WTC11 (cell line): ENCODE measurements around the gene FICD.

Experiments used
- CREM ChIP-seq: sonication (generic); formaldehyde crosslinking; IDR thresholded peaks from 2 replicates; pipeline ENCODE4 v1.8.1; 2022; ENCODE audit warnings: mild to moderate bottlenecking, missing genetic modification reagents, moderate library complexity
- ELF4 ChIP-seq: sonication (generic); formaldehyde crosslinking; IDR thresholded peaks from 2 replicates; pipeline ENCODE4 v1.8.1; 2022; ENCODE audit warnings: low read depth, mild to moderate bottlenecking, moderate library complexity, missing genetic modification reagents
- ETV6 ChIP-seq: sonication (generic); formaldehyde crosslinking; IDR thresholded peaks from 2 replicates; pipeline ENCODE4 v1.8.1; 2022; ENCODE audit warnings: mild to moderate bottlenecking, missing genetic modification reagents
- GABPB1 ChIP-seq: sonication (generic); formaldehyde crosslinking; IDR thresholded peaks from 2 replicates; pipeline ENCODE4 v1.8.1; 2023; ENCODE audit warnings: mild to moderate bottlenecking, missing genetic modification reagents
- GTF2I ChIP-seq: fragments of 250-450 bp; sonication (Bioruptor Pico); conservative IDR thresholded peaks from 2 replicates; pipeline ENCODE4 v1.4.0; 2021; ENCODE audit warnings: mild to moderate bottlenecking
- NR2C2 ChIP-seq: sonication (generic); formaldehyde crosslinking; IDR thresholded peaks from 2 replicates; pipeline ENCODE4 v1.8.0; 2022; ENCODE audit warnings: mild to moderate bottlenecking, missing genetic modification reagents
- TP53 ChIP-seq: sonication (generic); formaldehyde crosslinking; IDR thresholded peaks from 2 replicates; pipeline ENCODE4 v1.8.1; 2023; ENCODE audit warnings: mild to moderate bottlenecking, missing genetic modification reagents
- ZNF121 ChIP-seq: sonication (generic); formaldehyde crosslinking; IDR thresholded peaks from 2 replicates; pipeline ENCODE4 v1.8.0; 2023; ENCODE audit warnings: missing genetic modification reagents
- TF ChIP-seq, protein P1 (sequence below): fragments of 200-600 bp; IDR thresholded peaks from 2 replicates; pipeline ENCODE4 v1.8.0; 2022; ENCODE audit warnings: antibody characterized with exemption
- TF ChIP-seq, protein P2 (sequence below): sonication (generic); formaldehyde crosslinking; IDR thresholded peaks from 2 replicates; pipeline ENCODE4 v1.8.0; 2022; ENCODE audit warnings: mild to moderate bottlenecking, missing genetic modification reagents
- TF ChIP-seq, protein P3 (sequence below): sonication (generic); formaldehyde crosslinking; IDR thresholded peaks from 2 replicates; pipeline ENCODE4 v1.8.0; 2022; ENCODE audit warnings: mild to moderate bottlenecking, missing genetic modification reagents
- TF ChIP-seq, protein P4 (sequence below): sonication (generic); formaldehyde crosslinking; IDR thresholded peaks from 2 replicates; pipeline ENCODE4 v1.8.0; 2022; ENCODE audit warnings: mild to moderate bottlenecking, missing genetic modification reagents
- TF ChIP-seq, protein P5 (sequence below): sonication (generic); formaldehyde crosslinking; IDR thresholded peaks from 2 replicates; pipeline ENCODE4 v1.8.1; 2022; ENCODE audit warnings: mild to moderate bottlenecking, moderate library complexity, missing genetic modification reagents
- TF ChIP-seq, protein P6 (sequence below): sonication (generic); formaldehyde crosslinking; IDR thresholded peaks from 2 replicates; pipeline ENCODE4 v1.8.0; 2023; ENCODE audit warnings: missing genetic modification reagents, mild to moderate bottlenecking, borderline replicate concordance

DNA sequence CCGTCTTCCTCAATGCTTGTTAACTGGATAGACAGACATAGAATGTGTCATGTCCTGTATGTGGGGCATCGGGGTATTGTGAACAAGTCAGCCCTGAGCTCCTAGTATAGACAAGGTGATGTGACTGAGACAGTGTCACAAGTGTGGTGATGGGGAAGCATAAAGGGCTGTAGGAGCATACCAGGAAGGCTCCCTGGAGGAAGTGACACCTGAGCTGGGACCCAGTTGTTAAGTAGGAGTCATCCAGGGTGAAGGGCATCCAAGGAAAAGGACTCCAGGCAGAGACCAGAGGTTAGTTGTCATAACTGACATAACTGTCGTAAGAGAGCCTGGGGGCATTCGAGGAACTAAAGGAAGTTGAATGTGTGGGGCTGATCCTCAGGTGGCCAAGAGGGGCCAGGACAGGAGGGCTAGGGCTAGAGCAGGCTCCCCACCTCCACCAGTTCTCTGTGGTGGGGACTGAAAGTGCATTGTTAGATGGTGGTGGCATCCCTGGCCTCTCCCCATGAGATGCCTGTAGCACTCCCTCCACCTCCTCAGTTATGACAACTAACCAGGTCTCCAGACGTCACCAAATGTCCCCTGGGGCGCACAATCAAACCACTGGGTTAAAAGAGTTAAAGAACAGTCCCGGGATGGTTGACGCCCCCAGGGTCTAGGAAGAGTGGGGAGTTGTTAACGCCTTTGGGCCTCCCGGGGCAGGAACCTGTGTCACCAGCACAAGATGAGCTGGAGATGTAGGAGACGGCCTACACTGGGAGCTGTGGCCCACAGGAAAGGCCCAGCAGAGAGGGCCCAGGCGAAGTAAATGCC, 2.4 kb downstream of the FICD start:
- TF ChIP-seq CREM (CRISPR knock-in tag), result no peak
- TF ChIP-seq, protein P1, sequence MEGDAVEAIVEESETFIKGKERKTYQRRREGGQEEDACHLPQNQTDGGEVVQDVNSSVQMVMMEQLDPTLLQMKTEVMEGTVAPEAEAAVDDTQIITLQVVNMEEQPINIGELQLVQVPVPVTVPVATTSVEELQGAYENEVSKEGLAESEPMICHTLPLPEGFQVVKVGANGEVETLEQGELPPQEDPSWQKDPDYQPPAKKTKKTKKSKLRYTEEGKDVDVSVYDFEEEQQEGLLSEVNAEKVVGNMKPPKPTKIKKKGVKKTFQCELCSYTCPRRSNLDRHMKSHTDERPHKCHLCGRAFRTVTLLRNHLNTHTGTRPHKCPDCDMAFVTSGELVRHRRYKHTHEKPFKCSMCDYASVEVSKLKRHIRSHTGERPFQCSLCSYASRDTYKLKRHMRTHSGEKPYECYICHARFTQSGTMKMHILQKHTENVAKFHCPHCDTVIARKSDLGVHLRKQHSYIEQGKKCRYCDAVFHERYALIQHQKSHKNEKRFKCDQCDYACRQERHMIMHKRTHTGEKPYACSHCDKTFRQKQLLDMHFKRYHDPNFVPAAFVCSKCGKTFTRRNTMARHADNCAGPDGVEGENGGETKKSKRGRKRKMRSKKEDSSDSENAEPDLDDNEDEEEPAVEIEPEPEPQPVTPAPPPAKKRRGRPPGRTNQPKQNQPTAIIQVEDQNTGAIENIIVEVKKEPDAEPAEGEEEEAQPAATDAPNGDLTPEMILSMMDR, result no peak
- TF ChIP-seq NR2C2 (CRISPR knock-in tag), result no peak
- TF ChIP-seq, protein P2, sequence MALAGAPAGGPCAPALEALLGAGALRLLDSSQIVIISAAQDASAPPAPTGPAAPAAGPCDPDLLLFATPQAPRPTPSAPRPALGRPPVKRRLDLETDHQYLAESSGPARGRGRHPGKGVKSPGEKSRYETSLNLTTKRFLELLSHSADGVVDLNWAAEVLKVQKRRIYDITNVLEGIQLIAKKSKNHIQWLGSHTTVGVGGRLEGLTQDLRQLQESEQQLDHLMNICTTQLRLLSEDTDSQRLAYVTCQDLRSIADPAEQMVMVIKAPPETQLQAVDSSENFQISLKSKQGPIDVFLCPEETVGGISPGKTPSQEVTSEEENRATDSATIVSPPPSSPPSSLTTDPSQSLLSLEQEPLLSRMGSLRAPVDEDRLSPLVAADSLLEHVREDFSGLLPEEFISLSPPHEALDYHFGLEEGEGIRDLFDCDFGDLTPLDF (CRISPR knock-in tag), result no peak
- TF ChIP-seq, protein P3, sequence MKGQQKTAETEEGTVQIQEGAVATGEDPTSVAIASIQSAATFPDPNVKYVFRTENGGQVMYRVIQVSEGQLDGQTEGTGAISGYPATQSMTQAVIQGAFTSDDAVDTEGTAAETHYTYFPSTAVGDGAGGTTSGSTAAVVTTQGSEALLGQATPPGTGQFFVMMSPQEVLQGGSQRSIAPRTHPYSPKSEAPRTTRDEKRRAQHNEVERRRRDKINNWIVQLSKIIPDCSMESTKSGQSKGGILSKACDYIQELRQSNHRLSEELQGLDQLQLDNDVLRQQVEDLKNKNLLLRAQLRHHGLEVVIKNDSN, result no peak
- TF ChIP-seq, protein P4, sequence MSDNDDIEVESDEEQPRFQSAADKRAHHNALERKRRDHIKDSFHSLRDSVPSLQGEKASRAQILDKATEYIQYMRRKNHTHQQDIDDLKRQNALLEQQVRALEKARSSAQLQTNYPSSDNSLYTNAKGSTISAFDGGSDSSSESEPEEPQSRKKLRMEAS (CRISPR knock-in tag), result no peak
- TF ChIP-seq ETV6 (CRISPR knock-in tag), result no peak
- TF ChIP-seq TP53 (CRISPR knock-in tag), result no peak
- TF ChIP-seq, protein P5, sequence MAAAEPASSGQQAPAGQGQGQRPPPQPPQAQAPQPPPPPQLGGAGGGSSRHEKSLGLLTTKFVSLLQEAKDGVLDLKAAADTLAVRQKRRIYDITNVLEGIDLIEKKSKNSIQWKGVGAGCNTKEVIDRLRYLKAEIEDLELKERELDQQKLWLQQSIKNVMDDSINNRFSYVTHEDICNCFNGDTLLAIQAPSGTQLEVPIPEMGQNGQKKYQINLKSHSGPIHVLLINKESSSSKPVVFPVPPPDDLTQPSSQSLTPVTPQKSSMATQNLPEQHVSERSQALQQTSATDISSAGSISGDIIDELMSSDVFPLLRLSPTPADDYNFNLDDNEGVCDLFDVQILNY (CRISPR knock-in tag), result no peak
- TF ChIP-seq GABPB1 (CRISPR knock-in tag), result no peak
- TF ChIP-seq, protein P6, sequence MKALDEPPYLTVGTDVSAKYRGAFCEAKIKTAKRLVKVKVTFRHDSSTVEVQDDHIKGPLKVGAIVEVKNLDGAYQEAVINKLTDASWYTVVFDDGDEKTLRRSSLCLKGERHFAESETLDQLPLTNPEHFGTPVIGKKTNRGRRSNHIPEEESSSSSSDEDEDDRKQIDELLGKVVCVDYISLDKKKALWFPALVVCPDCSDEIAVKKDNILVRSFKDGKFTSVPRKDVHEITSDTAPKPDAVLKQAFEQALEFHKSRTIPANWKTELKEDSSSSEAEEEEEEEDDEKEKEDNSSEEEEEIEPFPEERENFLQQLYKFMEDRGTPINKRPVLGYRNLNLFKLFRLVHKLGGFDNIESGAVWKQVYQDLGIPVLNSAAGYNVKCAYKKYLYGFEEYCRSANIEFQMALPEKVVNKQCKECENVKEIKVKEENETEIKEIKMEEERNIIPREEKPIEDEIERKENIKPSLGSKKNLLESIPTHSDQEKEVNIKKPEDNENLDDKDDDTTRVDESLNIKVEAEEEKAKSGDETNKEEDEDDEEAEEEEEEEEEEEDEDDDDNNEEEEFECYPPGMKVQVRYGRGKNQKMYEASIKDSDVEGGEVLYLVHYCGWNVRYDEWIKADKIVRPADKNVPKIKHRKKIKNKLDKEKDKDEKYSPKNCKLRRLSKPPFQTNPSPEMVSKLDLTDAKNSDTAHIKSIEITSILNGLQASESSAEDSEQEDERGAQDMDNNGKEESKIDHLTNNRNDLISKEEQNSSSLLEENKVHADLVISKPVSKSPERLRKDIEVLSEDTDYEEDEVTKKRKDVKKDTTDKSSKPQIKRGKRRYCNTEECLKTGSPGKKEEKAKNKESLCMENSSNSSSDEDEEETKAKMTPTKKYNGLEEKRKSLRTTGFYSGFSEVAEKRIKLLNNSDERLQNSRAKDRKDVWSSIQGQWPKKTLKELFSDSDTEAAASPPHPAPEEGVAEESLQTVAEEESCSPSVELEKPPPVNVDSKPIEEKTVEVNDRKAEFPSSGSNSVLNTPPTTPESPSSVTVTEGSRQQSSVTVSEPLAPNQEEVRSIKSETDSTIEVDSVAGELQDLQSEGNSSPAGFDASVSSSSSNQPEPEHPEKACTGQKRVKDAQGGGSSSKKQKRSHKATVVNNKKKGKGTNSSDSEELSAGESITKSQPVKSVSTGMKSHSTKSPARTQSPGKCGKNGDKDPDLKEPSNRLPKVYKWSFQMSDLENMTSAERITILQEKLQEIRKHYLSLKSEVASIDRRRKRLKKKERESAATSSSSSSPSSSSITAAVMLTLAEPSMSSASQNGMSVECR (CRISPR knock-in tag), result no peak
- TF ChIP-seq ELF4, result no peak
- no peak for TF ChIP-seq GTF2I (CRISPR knock-in tag)
- TF ChIP-seq ZNF121 (CRISPR knock-in tag), result no peak
